ENCODE data around the gene DRC1. TPM values are rescaled to one million over a fixed set of nuclear protein-coding genes. Genes with fewer than 3 reads are reported as not detected.

The DRC1 gene
- total RNA-seq, 4 donors from 2014 or later = not detected

DNA sequence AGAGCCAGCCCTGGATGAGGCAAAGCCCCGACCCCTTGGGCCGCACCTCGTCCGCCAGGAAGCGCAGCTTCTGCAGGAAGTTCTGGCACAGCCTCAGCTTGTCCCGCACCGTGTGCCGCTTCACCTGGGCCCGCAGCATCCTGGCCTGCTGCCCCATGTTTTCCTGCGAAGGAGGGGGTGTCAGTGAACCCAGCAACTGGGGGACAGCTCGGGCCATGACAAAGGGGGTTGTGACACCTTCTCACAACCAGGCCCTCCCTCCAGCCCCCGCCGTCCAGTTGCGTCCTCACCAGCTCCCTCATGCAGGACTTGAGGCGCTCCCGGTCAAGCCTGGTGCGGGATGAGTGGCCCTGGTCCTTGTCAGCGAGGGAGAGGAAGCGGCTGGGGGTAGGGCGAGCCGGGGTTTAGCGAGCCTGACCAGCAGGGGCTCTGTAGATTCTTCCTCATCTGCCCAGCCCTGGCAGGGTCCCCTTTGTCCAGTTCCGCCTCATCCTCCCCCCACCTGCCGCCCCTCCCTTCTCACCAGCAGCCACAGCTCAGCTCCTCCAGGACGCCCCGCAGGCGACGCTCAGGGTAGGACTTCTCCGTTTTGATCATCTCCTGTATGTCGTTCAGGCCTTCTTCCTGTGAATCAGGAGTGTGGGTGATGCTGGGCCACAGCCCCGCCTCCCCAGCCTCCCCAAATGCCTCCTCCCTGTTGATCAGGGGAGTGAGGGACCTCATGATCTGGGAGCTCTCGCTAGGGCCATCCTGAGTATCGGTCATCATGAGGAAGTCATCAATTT, 75.6 kb downstream of the DRC1 start:
- no peak overlapping the region for H3K27ac ChIP-seq
- H3K9me3 ChIP-seq = no peaks in the 10 kb centered on the region
- DNase-seq = no peak
- no peaks in the 10 kb centered on the region for H3K27me3 ChIP-seq
- no peaks in the 10 kb centered on the region for H3K4me1 ChIP-seq
- no peak for TF ChIP-seq CTCF (IDR thresholded peaks at IDR 0.05)
- no peak for TF ChIP-seq POLR2A (IDR thresholded peaks at IDR 0.05)
- no peaks in the 10 kb centered on the region for H3K36me3 ChIP-seq
- no peak overlapping the region for H3K4me3 ChIP-seq

DNA sequence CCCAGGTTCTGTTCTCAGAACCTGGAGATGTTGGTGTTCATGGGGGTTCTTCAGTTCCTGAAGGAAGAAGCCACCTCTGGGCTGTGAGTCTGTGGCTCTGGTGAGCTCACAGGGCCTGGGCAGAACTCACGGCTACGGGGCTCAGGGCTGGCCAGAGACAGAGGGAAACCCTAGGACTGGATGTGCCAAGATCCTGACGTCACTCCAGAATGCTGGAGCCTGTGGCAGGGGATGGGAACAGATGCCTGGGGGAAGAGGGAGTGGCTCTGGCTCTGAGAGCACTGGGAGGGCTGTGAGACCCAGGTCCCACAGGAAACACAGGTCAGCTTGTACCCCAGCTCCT, 76.2 kb downstream of the DRC1 start, which contains the start of gene OTOF:
Gene OTOF, minus strand, starts transcription at position 214 of the 343 bp plus-strand sequence.
- DNase-seq = no peak
- no peaks in the 10 kb centered on the region for H3K9me3 ChIP-seq

GRCh38 chr2:26478366-26478765, 76.6 kb downstream of the DRC1 start:
- no peaks in the 10 kb centered on the region for H3K9me3 ChIP-seq
- H3K27me3 ChIP-seq = no peaks in the 10 kb centered on the region
- no peak overlapping the region for H3K4me3 ChIP-seq
- H3K36me3 ChIP-seq = no peaks in the 10 kb centered on the region
- no peaks in the 10 kb centered on the region for H3K4me1 ChIP-seq
- no peak overlapping the region for H3K27ac ChIP-seq
- DNase-seq = no peak
- no peak for TF ChIP-seq POLR2A (IDR thresholded peaks at IDR 0.05)
- TF ChIP-seq CTCF (IDR thresholded peaks at IDR 0.05) = no peak

More for the DNA sequence above, 76.2 kb downstream of the DRC1 start, which contains the start of gene OTOF:
- H3K27me3 ChIP-seq = no peaks in the 10 kb centered on the region
- no peak within 1 kb of the TSS for H3K27ac ChIP-seq
- no peak within 1 kb of the TSS for H3K4me3 ChIP-seq
- H3K36me3 ChIP-seq = no peaks in the 10 kb centered on the region
- no peak for TF ChIP-seq POLR2A (IDR thresholded peaks at IDR 0.05)
- TF ChIP-seq CTCF (IDR thresholded peaks at IDR 0.05) = no peak
- H3K4me1 ChIP-seq = no peaks in the 10 kb centered on the region

DNA sequence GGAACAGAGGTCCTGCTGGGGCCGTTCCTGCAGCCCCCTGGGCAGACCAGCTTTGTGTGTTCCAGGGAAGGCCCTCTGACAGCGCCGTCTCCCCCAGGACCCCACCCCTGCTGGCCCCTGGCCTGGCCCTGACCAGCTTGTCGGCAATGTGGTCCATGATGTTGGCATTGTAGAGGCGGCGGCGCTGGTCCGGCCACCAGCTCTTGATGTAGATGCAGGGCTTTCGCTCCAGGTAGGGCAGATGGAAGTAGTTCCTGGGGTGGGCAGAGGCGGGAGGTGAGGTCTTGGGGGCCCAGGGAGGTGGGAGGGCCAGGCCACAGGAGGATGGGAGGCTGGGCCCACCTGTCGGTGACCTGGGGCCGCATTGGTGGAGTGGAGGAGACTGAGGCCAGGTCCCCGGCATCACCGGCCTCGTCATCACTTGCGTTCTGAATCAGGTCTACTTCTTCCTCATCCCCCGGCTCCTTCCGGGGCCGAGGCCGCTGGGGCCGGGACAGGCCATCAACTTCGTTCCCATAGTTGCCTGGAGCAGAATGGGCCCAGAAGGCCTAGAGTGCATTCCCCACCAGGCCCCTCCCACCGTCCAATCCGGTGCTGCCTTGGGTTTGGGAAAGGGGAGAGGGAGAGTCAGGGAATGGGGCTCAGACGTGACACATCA, 77.5 kb downstream of the DRC1 start:
- no peaks in the 10 kb centered on the region for H3K4me1 ChIP-seq
- H3K27ac ChIP-seq = no peak overlapping the region
- H3K4me3 ChIP-seq = no peak overlapping the region
- no peaks in the 10 kb centered on the region for H3K27me3 ChIP-seq
- H3K36me3 ChIP-seq = no peaks in the 10 kb centered on the region
- TF ChIP-seq CTCF (IDR thresholded peaks at IDR 0.05) = no peak
- TF ChIP-seq POLR2A (IDR thresholded peaks at IDR 0.05) = no peak
- DNase-seq = no peak
- no peaks in the 10 kb centered on the region for H3K9me3 ChIP-seq

DNA sequence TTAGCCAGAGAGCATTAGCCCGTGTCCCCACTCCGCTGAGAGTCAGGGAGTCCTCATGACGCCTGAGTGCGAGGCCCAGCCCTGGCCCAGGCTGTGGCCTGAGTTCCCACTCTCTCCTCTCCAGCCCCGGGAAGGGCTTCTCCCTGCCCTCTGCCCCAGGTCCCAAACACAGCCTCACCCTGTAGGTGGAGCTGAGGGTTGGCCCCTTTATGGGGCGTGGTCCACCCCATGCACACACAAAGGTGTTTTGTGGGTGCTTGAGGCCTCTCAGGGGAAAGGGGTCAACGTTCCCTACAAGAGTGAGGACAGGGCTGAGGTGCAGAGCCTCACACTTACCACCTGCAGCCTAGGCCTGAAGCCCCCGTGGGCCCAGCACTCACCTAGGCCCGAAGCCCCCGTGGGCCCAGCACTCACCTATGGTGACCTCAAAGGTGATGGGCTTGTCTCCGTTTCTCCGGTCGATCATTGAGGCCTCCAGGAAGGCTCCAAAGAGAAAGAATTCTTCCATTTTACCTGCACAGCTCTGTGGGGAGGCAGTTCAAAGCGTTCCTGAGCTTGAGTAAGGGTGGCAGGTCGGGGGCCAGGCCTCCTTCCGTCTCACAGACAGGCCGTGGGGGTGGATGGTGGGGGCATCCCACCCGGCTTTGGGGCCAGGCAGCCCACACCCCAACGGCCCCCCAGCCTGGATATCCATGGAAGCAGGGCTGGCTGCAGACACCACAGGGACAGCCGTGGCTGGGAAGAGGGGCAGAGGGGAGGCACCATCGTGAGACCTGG, 78.3 kb downstream of the DRC1 start:
- H3K27ac ChIP-seq = no peak overlapping the region
- H3K9me3 ChIP-seq = no peaks in the 10 kb centered on the region
- no peaks in the 10 kb centered on the region for H3K36me3 ChIP-seq
- no peak for DNase-seq
- H3K4me3 ChIP-seq = no peak overlapping the region
- H3K4me1 ChIP-seq = no peaks in the 10 kb centered on the region
- TF ChIP-seq CTCF (IDR thresholded peaks at IDR 0.05) = no peak
- TF ChIP-seq POLR2A (IDR thresholded peaks at IDR 0.05) = no peak
- H3K27me3 ChIP-seq = no peaks in the 10 kb centered on the region
